ENCODE measurements around the gene ALLC.
"Not testable (repeated sequence)": the region's sequence is repeated elsewhere in the genome, so short reads cannot be mapped to it uniquely, and the experiment has no call there.

Gene ALLC

DNA sequence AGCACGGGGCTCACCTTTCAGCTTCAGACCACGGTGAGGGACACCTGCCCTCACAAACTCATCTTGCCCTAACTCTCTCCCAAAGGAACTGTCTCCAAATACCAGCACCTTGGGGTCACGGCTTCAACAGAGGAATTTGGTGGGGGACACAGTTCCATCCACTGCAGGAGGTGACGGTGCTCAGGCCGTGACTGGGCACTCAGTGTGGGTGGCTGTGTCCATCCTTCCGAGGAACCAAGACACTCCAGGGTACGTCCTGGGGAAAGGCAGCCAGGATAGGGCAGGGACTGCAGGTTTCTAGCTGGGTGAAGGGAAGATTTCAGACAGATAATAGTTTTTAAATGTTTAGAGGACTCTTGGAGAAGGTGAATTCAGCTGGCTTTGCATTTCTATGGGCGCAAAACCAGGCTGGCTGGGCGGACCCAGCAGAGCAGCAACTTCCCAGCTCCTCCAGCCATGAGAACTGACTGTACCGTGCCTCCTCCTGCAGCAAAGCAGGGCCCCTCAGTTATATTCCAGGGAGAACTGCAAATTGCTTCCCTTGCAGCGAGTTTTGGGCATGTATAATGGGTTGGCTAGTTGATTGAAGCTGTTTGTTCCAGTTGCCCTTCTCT is 23.9 kb upstream of the ALLC start:
- DNase-seq (ENCODE audit: low read depth), result no peak
- TF ChIP-seq, protein P1, sequence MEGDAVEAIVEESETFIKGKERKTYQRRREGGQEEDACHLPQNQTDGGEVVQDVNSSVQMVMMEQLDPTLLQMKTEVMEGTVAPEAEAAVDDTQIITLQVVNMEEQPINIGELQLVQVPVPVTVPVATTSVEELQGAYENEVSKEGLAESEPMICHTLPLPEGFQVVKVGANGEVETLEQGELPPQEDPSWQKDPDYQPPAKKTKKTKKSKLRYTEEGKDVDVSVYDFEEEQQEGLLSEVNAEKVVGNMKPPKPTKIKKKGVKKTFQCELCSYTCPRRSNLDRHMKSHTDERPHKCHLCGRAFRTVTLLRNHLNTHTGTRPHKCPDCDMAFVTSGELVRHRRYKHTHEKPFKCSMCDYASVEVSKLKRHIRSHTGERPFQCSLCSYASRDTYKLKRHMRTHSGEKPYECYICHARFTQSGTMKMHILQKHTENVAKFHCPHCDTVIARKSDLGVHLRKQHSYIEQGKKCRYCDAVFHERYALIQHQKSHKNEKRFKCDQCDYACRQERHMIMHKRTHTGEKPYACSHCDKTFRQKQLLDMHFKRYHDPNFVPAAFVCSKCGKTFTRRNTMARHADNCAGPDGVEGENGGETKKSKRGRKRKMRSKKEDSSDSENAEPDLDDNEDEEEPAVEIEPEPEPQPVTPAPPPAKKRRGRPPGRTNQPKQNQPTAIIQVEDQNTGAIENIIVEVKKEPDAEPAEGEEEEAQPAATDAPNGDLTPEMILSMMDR (IDR thresholded peaks at IDR 0.05; ENCODE audit: low read length, missing control alignments), result no peak
- no peak overlapping the region for H3K4me3 ChIP-seq (replicated peaks; ENCODE audit: low read depth, low read length)

DNA sequence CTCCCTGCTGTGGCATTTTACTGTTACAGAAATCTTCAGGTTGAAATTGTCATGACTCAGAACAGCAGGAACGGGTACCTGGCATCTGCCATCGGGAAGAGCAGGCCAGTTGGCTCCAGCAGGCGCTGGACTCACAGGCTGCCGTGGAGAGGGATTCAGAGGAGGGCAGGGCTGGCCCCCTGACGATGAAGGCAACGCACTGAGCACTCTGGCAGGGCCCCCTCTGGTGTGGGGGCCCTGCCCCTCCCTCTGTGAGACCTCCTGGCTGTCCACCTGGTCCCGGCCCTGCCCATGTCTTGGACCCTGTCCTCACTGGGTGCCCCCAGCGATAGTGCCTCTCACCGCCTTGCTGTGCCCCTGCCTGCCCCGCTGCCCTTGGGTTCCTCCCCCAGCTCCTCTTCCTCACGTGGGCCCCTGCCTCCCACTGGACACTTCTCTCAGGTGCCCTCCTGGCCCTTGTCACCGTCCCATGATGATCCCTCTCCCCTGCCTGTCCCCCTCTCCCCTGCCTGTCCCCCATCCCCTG is 23.3 kb upstream of the ALLC start:
- no peak for DNase-seq (ENCODE audit: low read depth)
- no peak overlapping the region for H3K4me3 ChIP-seq (replicated peaks; ENCODE audit: low read depth, low read length)
- TF ChIP-seq, protein P1 (IDR thresholded peaks at IDR 0.05; ENCODE audit: low read length, missing control alignments), result no peak

DNA sequence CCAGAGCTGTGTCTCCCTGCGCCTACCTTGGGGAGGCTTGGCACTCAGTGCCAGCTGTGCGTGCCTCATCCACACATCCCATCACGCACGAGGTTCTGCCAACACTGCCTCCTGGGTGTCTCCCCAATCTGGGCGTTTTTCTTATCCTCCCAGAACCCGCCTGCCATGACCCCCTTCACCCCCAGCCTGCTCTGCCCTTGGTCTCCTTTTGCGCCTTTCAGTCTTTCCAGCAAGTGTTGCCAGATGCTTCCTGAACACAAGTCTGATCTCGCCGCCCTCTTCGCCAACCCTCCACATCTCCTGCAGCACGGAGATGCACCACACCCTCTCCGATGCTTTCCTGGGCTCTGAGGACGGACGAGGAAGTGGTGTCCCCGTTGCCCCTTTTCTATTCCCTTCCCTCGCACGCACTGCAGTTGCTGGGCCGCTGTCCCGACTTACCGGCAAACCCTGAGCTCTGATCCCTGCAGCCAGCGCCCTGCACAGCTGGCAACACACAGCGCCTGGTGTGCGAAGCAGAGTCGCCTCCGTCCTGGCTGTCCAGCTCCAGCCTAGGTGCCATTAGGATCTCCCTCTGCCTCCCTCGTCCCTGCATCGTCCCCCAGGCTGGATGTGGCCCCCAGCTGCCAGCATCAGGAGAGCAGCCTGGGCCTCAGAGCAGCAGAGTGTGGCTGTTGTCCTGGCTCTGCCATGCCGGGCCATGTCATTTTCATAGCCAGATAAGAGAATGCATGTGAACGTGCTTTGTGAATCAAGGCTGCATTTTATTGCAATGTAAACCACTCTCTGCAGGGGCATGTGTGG is 22.6 kb upstream of the ALLC start:
- TF ChIP-seq, protein P1 (IDR thresholded peaks at IDR 0.05; ENCODE audit: low read length, missing control alignments), result no peak
- no peak for DNase-seq (ENCODE audit: low read depth)
- no peak overlapping the region for H3K4me3 ChIP-seq (replicated peaks; ENCODE audit: low read depth, low read length)

DNA sequence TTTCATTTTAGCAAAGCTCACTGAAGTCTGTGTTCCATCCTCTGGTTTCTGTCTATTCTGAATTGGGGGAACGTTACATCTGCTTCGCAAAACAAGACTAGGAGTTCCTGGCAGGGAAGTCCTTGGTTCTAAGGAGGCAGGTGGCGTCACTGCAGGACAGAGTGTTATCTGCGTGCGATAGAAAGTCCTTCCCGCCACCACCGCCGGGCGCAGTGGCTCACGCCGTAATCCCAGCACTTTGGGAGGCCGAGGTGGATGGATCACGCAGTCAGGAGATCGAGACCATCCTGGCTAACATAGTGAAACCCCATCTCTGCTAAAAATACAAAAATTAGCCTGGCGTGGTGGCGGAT is 22.0 kb upstream of the ALLC start:
- H3K4me3 ChIP-seq (replicated peaks; ENCODE audit: low read depth, low read length); DNase-seq (ENCODE audit: low read depth): not testable (repeated sequence)

DNA sequence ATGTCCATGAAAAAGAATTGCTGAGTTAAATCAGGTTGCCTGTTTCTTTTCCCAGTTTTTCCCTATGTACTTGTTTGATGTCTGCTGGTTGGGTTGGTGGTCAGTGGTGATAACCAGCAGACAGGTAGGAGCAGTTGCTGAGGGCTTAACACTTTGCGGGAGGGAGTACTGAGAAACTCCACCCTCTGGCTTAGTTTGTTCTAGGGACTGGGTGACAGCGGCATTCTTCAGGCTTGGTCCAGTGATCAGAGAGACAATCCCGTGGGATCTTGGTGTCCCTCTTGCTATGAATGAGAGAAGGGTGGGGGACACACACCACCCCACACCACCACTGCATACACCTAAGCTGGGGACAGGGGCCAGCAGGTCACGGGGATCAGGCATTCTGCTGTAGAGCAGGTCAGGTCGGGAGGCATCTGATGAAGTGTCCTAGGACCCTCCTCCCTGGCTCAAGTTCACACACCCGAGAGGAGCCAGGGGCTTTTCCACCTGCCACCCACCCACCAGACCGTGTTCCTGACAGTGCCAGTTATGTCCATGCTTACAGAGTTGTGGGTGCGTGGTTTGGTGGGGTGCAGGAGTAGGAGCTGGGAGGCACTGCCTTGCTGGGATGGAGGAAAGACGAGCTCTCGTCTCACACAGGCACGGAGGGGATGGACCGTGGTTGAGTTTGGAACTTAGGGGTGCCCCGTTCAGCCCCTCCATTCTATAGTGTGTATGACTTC is 21.3 kb upstream of the ALLC start:
- DNase-seq (ENCODE audit: low read depth), result no peak
- no peak overlapping the region for H3K4me3 ChIP-seq (replicated peaks; ENCODE audit: low read depth, low read length)
- TF ChIP-seq, protein P1 (IDR thresholded peaks at IDR 0.05; ENCODE audit: low read length, missing control alignments), result no peak

DNA sequence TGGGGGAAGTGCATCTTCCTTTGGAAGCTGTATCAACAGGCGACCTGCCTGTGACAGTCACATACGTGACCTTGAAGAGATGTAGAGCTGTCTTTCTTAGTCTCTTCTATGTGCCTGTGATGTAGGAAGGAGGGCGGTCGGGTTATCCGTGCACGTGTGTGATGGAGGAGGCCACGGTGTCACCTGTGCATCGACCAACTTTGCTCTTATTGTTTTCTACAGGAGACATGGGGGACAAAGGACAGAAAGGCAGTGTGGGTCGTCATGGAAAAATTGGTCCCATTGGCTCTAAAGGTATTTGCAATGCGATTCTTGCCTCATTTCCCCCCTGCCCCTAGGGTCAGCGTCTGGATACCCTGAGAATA is 20.7 kb upstream of the ALLC start:
- DNase-seq (ENCODE audit: low read depth), result no peak
- no peak overlapping the region for H3K4me3 ChIP-seq (replicated peaks; ENCODE audit: low read depth, low read length)
- TF ChIP-seq, protein P1 (IDR thresholded peaks at IDR 0.05; ENCODE audit: low read length, missing control alignments), result no peak

All from fibroblast of pulmonary artery (primary cell).